Activated naive CD4-positive, alpha-beta T cell treated with anti-CD3 and anti-CD28 coated beads, Interleukin-2, amount 50 U/mL, for 72 hours (primary cell): ENCODE results near the gene BMI1. TPM values are rescaled to one million over a fixed set of nuclear protein-coding genes. Genes with fewer than 3 reads are reported as not detected.
A peak's percentile ranks its signal among the peaks of the same experiment; 100 is the strongest.

Experiments used
- ATAC-seq, 2 donors: fragments of 150-1000 bp; cut with Tn5 transposase; 2 replicates each; pipeline ENCODE4 v1.10.0; 2021; ENCODE audit warnings: mild to moderate bottlenecking in 2 of 2, moderate library complexity in 2 of 2
- DNase-seq, 2 donors: peaks; one replicate each; pipeline ENCODE4 v3.0.0; 2021 to 2022; ENCODE audit warnings: low spot score in 2 of 2
- H3K27ac Mint-ChIP-seq, 2 donors: one replicate each; pipeline ENCODE4 v1.8.0; 2022; ENCODE audit warnings: mild to moderate bottlenecking in 2 of 2, mixed read lengths in 2 of 2
- H3K36me3 Mint-ChIP-seq, 2 donors: one replicate each; pipeline ENCODE4 v1.8.0; 2022; ENCODE audit warnings: mixed read lengths in 2 of 2
- H3K9me3 Mint-ChIP-seq, 2 donors: one replicate each; pipeline ENCODE4 v1.8.0; 2022; ENCODE audit warnings: mixed read lengths in 2 of 2
- total RNA-seq, 2 donors: library from RNA; stranded (reverse); gene quantifications; one replicate each; pipeline ENCODE4 v1.2.3, GENCODE V29; 2022

Gene BMI1
- total RNA-seq, 2 donors from 2014 or later = 42.9 to 48.7 TPM

DNA sequence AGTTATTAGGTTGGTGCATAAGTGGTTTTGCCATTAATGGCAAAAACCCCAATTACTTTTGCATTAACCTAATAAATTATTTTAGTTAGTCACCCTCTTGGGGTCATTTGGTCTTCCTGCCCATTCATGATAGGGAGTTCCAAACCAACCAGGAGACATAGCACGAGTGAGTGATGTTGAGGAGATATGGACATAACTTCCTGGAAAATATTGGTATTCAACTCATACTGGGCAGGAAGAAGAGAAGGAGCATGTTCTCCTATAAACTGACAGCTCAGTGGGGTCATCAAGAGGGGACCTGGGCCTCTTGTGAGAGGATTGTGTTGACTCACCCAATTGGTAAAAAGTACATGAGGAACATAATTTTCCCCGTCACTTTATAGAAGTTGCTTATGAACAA, 48.1 kb downstream of the BMI1 start:
- ATAC-seq (no peak), DNase-seq (no peak)
- Mint-ChIP-seq H3K27ac (no peak overlapping the region), H3K36me3 (no peaks in the 10 kb centered on the region), H3K9me3 (no peaks in the 10 kb centered on the region)

DNA sequence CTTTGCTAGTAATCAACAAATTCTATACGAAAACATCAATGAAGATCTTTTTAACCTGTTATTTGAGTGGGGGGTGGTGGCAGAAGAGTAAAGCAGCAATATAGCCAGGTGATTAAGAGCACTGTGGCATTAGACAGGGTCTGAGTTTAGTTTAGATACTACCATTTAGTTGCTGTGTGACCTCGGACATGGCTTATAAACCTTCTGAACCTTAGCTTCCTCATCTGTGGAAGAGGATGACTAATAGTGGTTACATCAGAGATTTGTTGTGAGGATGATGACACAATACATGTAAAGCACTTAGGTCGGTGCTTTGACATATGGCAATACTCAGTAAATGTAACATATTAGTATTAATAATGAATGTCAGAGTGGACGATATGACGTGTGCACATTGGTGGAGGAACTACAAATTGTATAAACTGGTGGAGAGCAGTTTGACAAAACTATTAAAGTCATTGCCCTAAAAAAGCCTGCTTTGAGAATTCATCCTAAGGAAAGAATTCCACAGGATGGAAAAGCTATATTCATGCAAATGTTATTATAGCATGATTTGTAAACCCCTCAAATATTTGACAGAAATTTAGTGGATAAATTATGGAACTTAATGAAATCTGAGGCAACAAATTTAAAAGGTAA, 48.7 kb downstream of the BMI1 start:
- ATAC-seq (peak; percentile 36 to 60), DNase-seq (no peak)
- Mint-ChIP-seq H3K27ac (no peak overlapping the region), H3K36me3 (no peaks in the 10 kb centered on the region), H3K9me3 (no peaks in the 10 kb centered on the region)

DNA sequence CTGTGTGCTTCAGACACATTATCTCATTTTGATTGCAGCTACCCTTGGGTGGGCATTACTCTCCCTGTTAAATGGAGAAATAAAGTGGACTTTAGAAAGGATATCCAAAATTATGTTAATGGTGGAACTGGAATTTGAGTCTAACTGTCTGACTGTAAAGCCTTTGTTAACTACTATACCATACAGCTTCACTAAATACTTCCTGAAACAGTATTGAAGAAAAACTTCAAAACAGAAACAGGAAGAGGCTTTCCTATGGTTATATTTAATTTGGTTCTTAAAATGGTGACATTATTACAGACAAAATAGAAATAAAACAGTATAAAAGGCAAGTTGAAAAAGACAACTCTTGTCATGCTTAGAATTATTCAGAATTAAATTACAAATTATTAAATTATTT, 49.4 kb downstream of the BMI1 start:
- no peak overlapping the region for H3K27ac Mint-ChIP-seq
- ATAC-seq (no peak), DNase-seq (no peak)
- no peaks in the 10 kb centered on the region for H3K9me3 Mint-ChIP-seq
- H3K36me3 Mint-ChIP-seq = no peaks in the 10 kb centered on the region

DNA sequence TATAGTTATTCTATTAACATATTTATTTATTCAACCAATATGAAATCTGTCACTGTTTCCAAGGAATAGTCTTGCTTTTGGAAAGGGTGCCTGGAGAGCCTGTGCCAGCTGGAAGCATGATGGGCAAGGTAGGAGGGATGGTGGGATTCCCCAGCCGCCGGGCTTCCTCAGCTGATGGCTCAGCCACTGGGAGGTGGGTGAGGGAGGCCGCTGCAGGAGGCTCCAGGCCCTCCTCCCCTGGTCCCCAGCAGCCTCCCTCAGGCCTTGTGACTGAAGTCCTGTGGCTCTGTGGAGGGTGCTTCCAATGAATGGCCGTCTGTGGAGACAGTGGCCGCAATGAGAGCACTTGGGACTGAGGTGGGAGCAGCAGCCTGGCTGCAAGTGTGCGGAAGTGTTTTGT, 51.4 kb downstream of the BMI1 start:
- no peak for DNase-seq
- Mint-ChIP-seq H3K27ac (peak overlapping the region in 1 of 2 donors; percentile 22), H3K9me3 (no peaks in the 10 kb centered on the region), H3K36me3 (no peaks in the 10 kb centered on the region)
- ATAC-seq = no peak

DNA sequence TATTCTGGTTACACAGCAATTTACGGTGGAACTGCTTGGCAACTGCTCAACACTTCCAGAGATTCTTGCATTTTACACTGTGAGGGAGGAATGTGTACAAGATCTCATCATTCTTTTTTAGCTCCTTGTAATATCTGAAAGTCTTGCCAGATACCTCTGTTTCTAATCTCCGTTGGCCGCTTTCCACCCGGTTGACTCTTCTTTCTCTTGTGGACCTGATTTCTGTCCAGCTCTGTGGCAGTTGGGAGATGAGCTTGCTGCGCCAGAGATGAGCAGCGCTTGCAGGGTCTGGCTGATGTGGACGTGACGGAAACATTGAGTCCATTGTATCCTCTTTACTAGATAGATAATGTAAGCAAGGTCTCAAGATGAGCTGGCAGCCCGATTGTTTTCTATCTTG, 52.0 kb downstream of the BMI1 start:
- Mint-ChIP-seq H3K9me3 (no peaks in the 10 kb centered on the region), H3K36me3 (no peaks in the 10 kb centered on the region), H3K27ac (no peak overlapping the region)
- ATAC-seq (no peak), DNase-seq (no peak)

DNA sequence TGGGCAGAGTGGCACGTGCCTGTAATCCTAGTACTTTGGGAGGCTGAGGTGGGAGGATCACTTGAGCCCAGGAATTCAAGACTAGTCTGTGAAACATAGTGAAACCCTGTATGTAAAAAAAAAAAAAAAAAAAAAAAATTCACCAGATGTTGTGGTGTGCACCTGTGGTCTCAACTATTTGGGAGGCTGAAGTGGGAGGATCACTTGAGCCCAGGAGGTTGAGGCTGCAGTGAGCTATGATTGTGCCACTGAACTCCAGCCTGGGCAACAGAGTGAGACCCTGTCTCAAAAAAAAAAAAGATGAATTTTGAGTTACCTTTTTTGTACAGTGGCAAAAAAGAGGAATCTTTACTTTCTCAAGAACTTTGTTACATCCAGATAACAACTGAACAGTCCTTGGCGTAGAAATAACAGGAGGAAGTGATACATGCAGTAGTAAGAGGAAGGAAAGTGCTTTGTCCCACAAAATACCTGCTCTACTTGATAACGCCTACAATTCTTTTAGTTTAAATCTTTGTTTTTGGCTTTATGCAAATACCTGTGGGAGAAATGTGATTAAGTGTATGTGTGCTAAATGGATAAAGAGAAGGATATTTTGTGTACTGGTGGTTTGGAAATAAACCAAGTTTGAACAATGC, 53.7 kb downstream of the BMI1 start:
- no peaks in the 10 kb centered on the region for H3K36me3 Mint-ChIP-seq
- no peaks in the 10 kb centered on the region for H3K9me3 Mint-ChIP-seq
- ATAC-seq = no peak
- no peak for DNase-seq
- H3K27ac Mint-ChIP-seq = no peak overlapping the region

DNA sequence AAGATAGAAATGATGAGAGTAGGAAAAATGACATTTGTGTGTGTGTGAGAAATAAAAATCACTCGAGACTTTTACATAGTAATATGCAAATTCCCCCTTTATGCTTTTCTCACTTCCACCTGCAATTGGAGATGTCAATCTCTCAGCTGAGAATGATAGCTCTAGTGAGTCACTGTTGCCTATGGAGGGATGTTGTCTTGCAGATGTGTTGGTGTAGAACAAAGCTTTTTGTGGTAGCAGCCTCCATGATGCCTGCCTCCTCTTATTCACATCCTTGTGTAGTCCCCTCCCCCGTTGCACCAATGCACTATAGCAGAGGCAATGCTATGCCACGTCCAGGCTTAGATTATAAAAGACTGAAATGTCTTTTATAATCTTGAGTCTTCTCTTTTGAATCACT, 58.2 kb downstream of the BMI1 start:
- H3K36me3 Mint-ChIP-seq = no peaks in the 10 kb centered on the region
- DNase-seq = peak in 1 of 2 donors; percentile 47
- no peaks in the 10 kb centered on the region for H3K9me3 Mint-ChIP-seq
- peak; percentile 98 to 99 for ATAC-seq
- H3K27ac Mint-ChIP-seq = peak overlapping the region in 1 of 2 donors; percentile 41

Other genes starting within 250 kb of the BMI1 start
- gene EBLN1, start 103.1 kb upstream of the BMI1 start, total RNA-seq = not detected
- 10 to 100 TPM; 57.3 to 91.3 TPM for gene COMMD3, start 4.7 kb upstream of the BMI1 start, total RNA-seq
- gene SPAG6, start 24.4 kb downstream of the BMI1 start, total RNA-seq = under 1 TPM in 1 of 2 donors, not detected in 1; 0.19 TPM